Measurements from ENCODE around the gene CCDC57. TPM values are rescaled to one million over a fixed set of nuclear protein-coding genes. Genes with fewer than 3 reads are reported as not detected.

CCDC57 gene
- polyA plus RNA-seq, 1 donor (not counting 4 experiments of a cell fraction or from before 2014, with no cell fraction given), result 19.2 TPM

DNA sequence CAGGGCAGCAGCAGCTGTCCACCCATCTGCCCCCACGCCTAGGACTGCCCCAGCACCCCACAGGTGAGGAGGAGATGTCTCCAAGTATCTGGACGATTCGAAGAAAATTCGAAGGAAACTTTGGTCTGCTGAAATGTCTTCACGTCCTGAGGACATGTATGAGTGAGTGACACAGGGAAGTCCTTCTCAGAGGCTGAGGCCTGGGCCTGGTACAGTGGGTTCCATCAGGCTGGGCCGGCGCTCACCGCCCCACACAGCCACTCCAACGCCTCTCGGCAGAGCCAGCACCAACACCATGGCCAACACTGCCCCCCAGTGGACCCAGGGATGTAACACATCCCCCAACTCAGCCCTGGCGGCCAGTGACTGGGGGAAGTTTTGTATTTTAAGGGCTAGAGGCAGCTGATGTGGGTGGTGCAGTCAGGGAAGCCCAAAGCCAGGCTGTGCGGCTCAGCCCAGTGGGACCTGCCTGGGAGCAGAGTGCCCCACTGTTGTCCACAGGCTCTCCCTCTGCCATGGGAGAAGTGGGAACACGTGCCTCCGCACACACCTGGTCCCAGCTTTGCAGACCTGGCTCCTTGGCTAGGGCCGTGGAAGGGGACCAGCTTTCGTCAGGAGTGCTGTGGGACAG lies 58.8 kb downstream of the CCDC57 start:
- no peak overlapping the region for H2AFZ ChIP-seq (ENCODE audit: control insufficient read depth, low read length)
- DNase-seq (ENCODE audit: low read depth, low spot score) (no peak), FAIRE-seq (peak; percentile 85)
- no peaks in the 10 kb centered on the region for H3K9me3 ChIP-seq (ENCODE audit: control insufficient read depth, low read depth, low read length)
- dilution Hi-C loops (cut with MboI; ENCODE audit: extremely low pct_ligation_motif_present, low sequenced_read_pairs), result no loop called here
- no peaks in the 10 kb centered on the region for H3K27me3 ChIP-seq (ENCODE audit: control insufficient read depth, extremely low read depth, insufficient read depth, low read length)
- H3K4me2 ChIP-seq (ENCODE audit: control insufficient read depth, extremely low read depth, insufficient read depth, low read depth, low read length), result no peak overlapping the region
- H3K36me3 ChIP-seq (ENCODE audit: control insufficient read depth in 2 of 2, extremely low read depth in 1 of 2, insufficient read depth in 2 of 2, low read length in 2 of 2), result peaks cover 0 to 12% of the 10 kb centered on the region in 2 experiments
- no peak overlapping the region for H3K27ac ChIP-seq (ENCODE audit: control insufficient read depth, insufficient read depth, low read length)
- H4K20me1 ChIP-seq (ENCODE audit: control insufficient read depth, extremely low read depth, insufficient read depth, low read length), result peaks cover 7% of the 10 kb centered on the region
- no peak overlapping the region for H3K9ac ChIP-seq (ENCODE audit: control insufficient read depth, extremely low read depth, insufficient read depth, low read length)
- TF ChIP-seq EZH2 (IDR thresholded peaks at IDR 0.05; ENCODE audit: low read length), result no peak
- TF ChIP-seq, protein P1, sequence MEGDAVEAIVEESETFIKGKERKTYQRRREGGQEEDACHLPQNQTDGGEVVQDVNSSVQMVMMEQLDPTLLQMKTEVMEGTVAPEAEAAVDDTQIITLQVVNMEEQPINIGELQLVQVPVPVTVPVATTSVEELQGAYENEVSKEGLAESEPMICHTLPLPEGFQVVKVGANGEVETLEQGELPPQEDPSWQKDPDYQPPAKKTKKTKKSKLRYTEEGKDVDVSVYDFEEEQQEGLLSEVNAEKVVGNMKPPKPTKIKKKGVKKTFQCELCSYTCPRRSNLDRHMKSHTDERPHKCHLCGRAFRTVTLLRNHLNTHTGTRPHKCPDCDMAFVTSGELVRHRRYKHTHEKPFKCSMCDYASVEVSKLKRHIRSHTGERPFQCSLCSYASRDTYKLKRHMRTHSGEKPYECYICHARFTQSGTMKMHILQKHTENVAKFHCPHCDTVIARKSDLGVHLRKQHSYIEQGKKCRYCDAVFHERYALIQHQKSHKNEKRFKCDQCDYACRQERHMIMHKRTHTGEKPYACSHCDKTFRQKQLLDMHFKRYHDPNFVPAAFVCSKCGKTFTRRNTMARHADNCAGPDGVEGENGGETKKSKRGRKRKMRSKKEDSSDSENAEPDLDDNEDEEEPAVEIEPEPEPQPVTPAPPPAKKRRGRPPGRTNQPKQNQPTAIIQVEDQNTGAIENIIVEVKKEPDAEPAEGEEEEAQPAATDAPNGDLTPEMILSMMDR (optimal IDR thresholded peaks at IDR 0.05 in 1 of 3, IDR thresholded peaks at IDR 0.05 in 1 of 3, conservative IDR thresholded peaks at IDR 0.05 in 1 of 3; ENCODE audit: extremely low read depth in 1 of 3, insufficient read depth in 2 of 3, low read length in 3 of 3), result peak; percentile 83 to 98 (median 94)
- peaks cover 15% of the 10 kb centered on the region for H3K4me1 ChIP-seq (ENCODE audit: control insufficient read depth, extremely low read depth, insufficient read depth, low read length)
- H3K79me2 ChIP-seq (ENCODE audit: control insufficient read depth, insufficient read depth, low read length), result no peaks in the 10 kb centered on the region
- no peaks in the 10 kb centered on the region for H3K9me1 ChIP-seq (ENCODE audit: control insufficient read depth, extremely low read depth, insufficient read depth, low read length)
- no peak overlapping the region for H3K4me3 ChIP-seq (ENCODE audit: control insufficient read depth in 2 of 3, extremely low read depth in 1 of 3, insufficient read depth in 2 of 3, low read depth in 1 of 3, low read length in 3 of 3)

GRCh38 chr17:82153295-82153691 lies 59.3 kb downstream of the CCDC57 start:
- no peak overlapping the region for H3K27ac ChIP-seq (ENCODE audit: control insufficient read depth, insufficient read depth, low read length)
- FAIRE-seq, result no peak

More at GRCh38 chr17:82153295-82153691, 59.3 kb downstream of the CCDC57 start:
- peaks cover 15% of the 10 kb centered on the region for H3K4me1 ChIP-seq (ENCODE audit: control insufficient read depth, extremely low read depth, insufficient read depth, low read length)
- H3K9me3 ChIP-seq (ENCODE audit: control insufficient read depth, low read depth, low read length), result no peaks in the 10 kb centered on the region
- no peaks in the 10 kb centered on the region for H3K79me2 ChIP-seq (ENCODE audit: control insufficient read depth, insufficient read depth, low read length)
- H3K4me2 ChIP-seq (ENCODE audit: control insufficient read depth, extremely low read depth, insufficient read depth, low read depth, low read length), result peak overlapping the region; percentile 16
- dilution Hi-C loops (cut with MboI; ENCODE audit: extremely low pct_ligation_motif_present, low sequenced_read_pairs), result no loop called here
- peaks cover 7% of the 10 kb centered on the region for H4K20me1 ChIP-seq (ENCODE audit: control insufficient read depth, extremely low read depth, insufficient read depth, low read length)
- H3K9ac ChIP-seq (ENCODE audit: control insufficient read depth, extremely low read depth, insufficient read depth, low read length), result peak overlapping the region; percentile 9
- TF ChIP-seq, protein P1 (optimal IDR thresholded peaks at IDR 0.05 in 1 of 3, IDR thresholded peaks at IDR 0.05 in 1 of 3, conservative IDR thresholded peaks at IDR 0.05 in 1 of 3; ENCODE audit: extremely low read depth in 1 of 3, insufficient read depth in 2 of 3, low read length in 3 of 3), result no peak
- TF ChIP-seq EZH2 (IDR thresholded peaks at IDR 0.05; ENCODE audit: low read length), result no peak
- H3K27me3 ChIP-seq (ENCODE audit: control insufficient read depth, extremely low read depth, insufficient read depth, low read length), result no peaks in the 10 kb centered on the region
- DNase-seq (ENCODE audit: low read depth, low spot score), result no peak
- H2AFZ ChIP-seq (ENCODE audit: control insufficient read depth, low read length), result no peak overlapping the region
- no peaks in the 10 kb centered on the region for H3K9me1 ChIP-seq (ENCODE audit: control insufficient read depth, extremely low read depth, insufficient read depth, low read length)
- H3K36me3 ChIP-seq (ENCODE audit: control insufficient read depth in 2 of 2, extremely low read depth in 1 of 2, insufficient read depth in 2 of 2, low read length in 2 of 2), result peaks cover 0 to 12% of the 10 kb centered on the region in 2 experiments
- no peak overlapping the region for H3K4me3 ChIP-seq (ENCODE audit: control insufficient read depth in 2 of 3, extremely low read depth in 1 of 3, insufficient read depth in 2 of 3, low read depth in 1 of 3, low read length in 3 of 3)

All from keratinocyte (primary cell).